ENCODE results near the gene BTBD6.
A peak's percentile ranks its signal among the peaks of the same experiment; 100 is the strongest.
"Not testable (repeated sequence)": the region's sequence is repeated elsewhere in the genome, so short reads cannot be mapped to it uniquely, and the experiment has no call there.

BTBD6 gene

GRCh38 chr14:105287249-105288102, 39.1 kb downstream of the BTBD6 start:
- DNase-seq (ENCODE audit: low read depth) = no peak
- H3K4me3 ChIP-seq (ENCODE audit: low read depth, low read length) = no peak overlapping the region

GRCh38 chr14:105288936-105289335, 40.6 kb downstream of the BTBD6 start:
- DNase-seq (ENCODE audit: low read depth) = not testable (repeated sequence)

GRCh38 chr14:105290621-105291346, 42.5 kb downstream of the BTBD6 start:
- no peak overlapping the region for H3K4me3 ChIP-seq (ENCODE audit: low read depth, low read length)

More at GRCh38 chr14:105288936-105289335, 40.6 kb downstream of the BTBD6 start:
- not testable (repeated sequence) for H3K4me3 ChIP-seq (ENCODE audit: low read depth, low read length)

GRCh38 chr14:105292826-105293711, 44.7 kb downstream of the BTBD6 start:
- DNase-seq (ENCODE audit: low read depth) = no peak
- no peak overlapping the region for H3K4me3 ChIP-seq (ENCODE audit: low read depth, low read length)

More at GRCh38 chr14:105290621-105291346, 42.5 kb downstream of the BTBD6 start:
- DNase-seq (ENCODE audit: low read depth) = no peak

GRCh38 chr14:105294142-105294597, 45.8 kb downstream of the BTBD6 start:
- no peak overlapping the region for H3K4me3 ChIP-seq (ENCODE audit: low read depth, low read length)
- no peak for DNase-seq (ENCODE audit: low read depth)

GRCh38 chr14:105297311-105297710, 49.0 kb downstream of the BTBD6 start:
- DNase-seq (ENCODE audit: low read depth); H3K4me3 ChIP-seq (ENCODE audit: low read depth, low read length): not testable (repeated sequence)

GRCh38 chr14:105299654-105300541, 51.6 kb downstream of the BTBD6 start:
- H3K4me3 ChIP-seq (ENCODE audit: low read depth, low read length) = peak overlapping the region; percentile 63
- DNase-seq (ENCODE audit: low read depth) = no peak

Data from skeletal muscle cell (primary cell).